Mammary epithelial cell (primary cell): Measurements from ENCODE around the gene AP1S2.

ENCODE experiments used
- CTCF ChIP-seq, 2 donors: IDR thresholded peaks in 1 of 2; conservative IDR thresholded peaks in 1 of 2; 2 replicates each; pipeline ENCODE4 v1.5.1; 2011 to 2012; ENCODE audit warnings: inconsistent platforms in 2 of 2, low read length in 2 of 2, mild to moderate bottlenecking in 2 of 2, control low read depth in 1 of 2, low read depth in 1 of 2; ENCODE audit not compliant: insufficient read depth in 1 of 2; ENCODE audit errors: extremely low read depth in 1 of 2
- EZH2 ChIP-seq: IDR thresholded peaks from 2 replicates; pipeline ENCODE4 v1.6.1; 2012; ENCODE audit warnings: low read length, inconsistent platforms, borderline replicate concordance

GRCh38 chrX:15804563-15804962, 50.0 kb downstream of the AP1S2 start:
- TF ChIP-seq CTCF (conservative IDR thresholded peaks at IDR 0.05 in 1 of 2, IDR thresholded peaks at IDR 0.05 in 1 of 2; ENCODE audit: extremely low read depth in 1 of 2, insufficient read depth in 1 of 2, low read depth in 1 of 2, low read length in 2 of 2) (no peak), EZH2 (no peak)
